Colonic mucosa (tissue), 4 donors: ENCODE results near the gene WDSUB1. TPM values are rescaled to one million over a fixed set of nuclear protein-coding genes. Genes with fewer than 3 reads are reported as not detected.

Source experiments
- DNase-seq: peaks from one replicate; pipeline ENCODE4 v3.0.0-alpha.2; 2020
- H3K27ac ChIP-seq: fragments of 200-600 bp; one replicate; pipeline ENCODE4 v1.8.0; 2021
- H3K27me3 ChIP-seq: fragments of 200-600 bp; one replicate; pipeline ENCODE4 v1.8.0; 2021
- H3K36me3 ChIP-seq: fragments of 200-600 bp; one replicate; pipeline ENCODE4 v1.8.0; 2021
- H3K4me1 ChIP-seq: fragments of 200-600 bp; one replicate; pipeline ENCODE4 v1.8.0; 2021; ENCODE audit warnings: mild to moderate bottlenecking
- H3K4me3 ChIP-seq: fragments of 200-600 bp; one replicate; pipeline ENCODE4 v1.8.0; 2021
- H3K9ac ChIP-seq, 2 donors: one replicate each; pipeline ENCODE4 v1.7.0; 2013; ENCODE audit warnings: control low read depth in 2 of 2, low read depth in 2 of 2, low read length in 2 of 2
- H3K9me3 ChIP-seq: fragments of 200-600 bp; one replicate; pipeline ENCODE4 v1.8.0; 2021
- intact Hi-C: fragments of 100-400 bp; cut with DNase I; formaldehyde crosslinking; loops from one replicate; pipeline ENCODE4 v1.14.1; 2022
- total RNA-seq, 2 donors: library from RNA; stranded (reverse); fragmentation: NEBNext Ultra II Directional in 1 of 2; extraction: Animal tissue kit (Norgen Biotek cat#: 25700) in 1 of 2; gene quantifications; one replicate each; pipeline ENCODE4 v1.2.1, GENCODE V29; 2021
- TF ChIP-seq, protein P1 (sequence below): fragments of 200-600 bp; IDR thresholded peaks from one replicate; pipeline ENCODE4 v1.8.0; 2022; ENCODE audit warnings: antibody characterized with exemption, mild to moderate bottlenecking
- donor health status: healthy.
- donor health status: DM: no; HTN: no; CAD: no.
- donor health status: DM: no; HTN: no; CAD: no.

The WDSUB1 gene
- total RNA-seq, 2 donors from 2014 or later = 7.2 to 7.5 TPM

DNA sequence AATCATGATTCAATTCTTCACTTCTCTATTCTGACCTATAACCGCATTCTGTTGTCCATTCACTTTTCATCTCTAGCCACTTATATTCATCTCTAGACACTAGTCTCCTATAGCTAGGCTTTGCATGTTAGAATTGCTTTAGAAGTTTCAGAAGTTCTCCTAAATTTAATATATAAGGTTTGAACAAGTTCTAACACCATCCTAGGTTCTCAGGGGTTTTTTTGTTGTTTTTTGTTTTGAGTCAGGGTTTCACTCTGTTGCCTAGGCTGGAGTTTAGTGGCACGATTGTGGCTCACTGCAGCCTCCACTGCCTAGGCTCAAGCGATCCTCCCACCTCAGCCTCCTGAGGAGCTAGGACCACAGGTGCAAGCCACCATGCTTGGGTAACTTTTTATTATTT is 19.9 kb downstream of the WDSUB1 start:
- Histone ChIP-seq H3K27ac (no peak overlapping the region), H3K9ac (no peak overlapping the region), H3K9me3 (no peaks in the 10 kb centered on the region), H3K4me1 (no peaks in the 10 kb centered on the region), H3K36me3 (no peaks in the 10 kb centered on the region), H3K4me3 (no peak overlapping the region), H3K27me3 (no peaks in the 10 kb centered on the region)
- DNase-seq = no peak
- intact Hi-C loops = no loop called here
- TF ChIP-seq, protein P1, sequence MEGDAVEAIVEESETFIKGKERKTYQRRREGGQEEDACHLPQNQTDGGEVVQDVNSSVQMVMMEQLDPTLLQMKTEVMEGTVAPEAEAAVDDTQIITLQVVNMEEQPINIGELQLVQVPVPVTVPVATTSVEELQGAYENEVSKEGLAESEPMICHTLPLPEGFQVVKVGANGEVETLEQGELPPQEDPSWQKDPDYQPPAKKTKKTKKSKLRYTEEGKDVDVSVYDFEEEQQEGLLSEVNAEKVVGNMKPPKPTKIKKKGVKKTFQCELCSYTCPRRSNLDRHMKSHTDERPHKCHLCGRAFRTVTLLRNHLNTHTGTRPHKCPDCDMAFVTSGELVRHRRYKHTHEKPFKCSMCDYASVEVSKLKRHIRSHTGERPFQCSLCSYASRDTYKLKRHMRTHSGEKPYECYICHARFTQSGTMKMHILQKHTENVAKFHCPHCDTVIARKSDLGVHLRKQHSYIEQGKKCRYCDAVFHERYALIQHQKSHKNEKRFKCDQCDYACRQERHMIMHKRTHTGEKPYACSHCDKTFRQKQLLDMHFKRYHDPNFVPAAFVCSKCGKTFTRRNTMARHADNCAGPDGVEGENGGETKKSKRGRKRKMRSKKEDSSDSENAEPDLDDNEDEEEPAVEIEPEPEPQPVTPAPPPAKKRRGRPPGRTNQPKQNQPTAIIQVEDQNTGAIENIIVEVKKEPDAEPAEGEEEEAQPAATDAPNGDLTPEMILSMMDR = no peak

GRCh38 chr2:159265171-159265576 is 21.3 kb downstream of the WDSUB1 start:
- Histone ChIP-seq H3K4me1 (no peaks in the 10 kb centered on the region), H3K27me3 (no peaks in the 10 kb centered on the region), H3K27ac (no peak overlapping the region), H3K9ac (no peak overlapping the region), H3K4me3 (no peak overlapping the region), H3K9me3 (no peaks in the 10 kb centered on the region), H3K36me3 (no peaks in the 10 kb centered on the region)
- TF ChIP-seq, protein P1 = no peak
- intact Hi-C loops = no loop called here
- DNase-seq = no peak

DNA sequence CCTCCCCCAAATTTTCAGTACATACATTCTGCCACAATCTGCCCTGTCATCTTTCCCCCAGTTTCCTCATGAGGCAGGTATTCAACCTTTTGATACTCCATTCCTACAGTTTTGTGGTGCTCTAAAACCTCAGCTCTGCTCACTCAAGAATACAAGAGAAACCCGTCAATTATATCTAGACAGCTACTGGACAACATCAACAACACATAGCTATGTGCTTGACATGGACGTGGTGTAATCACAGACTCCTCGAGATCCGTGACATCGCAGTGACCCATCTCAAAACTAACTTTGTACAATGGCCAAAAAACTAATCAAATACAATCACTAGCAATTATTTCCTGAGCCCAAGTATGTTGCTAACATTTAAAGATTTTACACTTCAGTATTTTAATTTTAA is 23.6 kb downstream of the WDSUB1 start:
- no peaks in the 10 kb centered on the region for H3K27me3 ChIP-seq
- H3K4me3 ChIP-seq = no peak overlapping the region
- H3K27ac ChIP-seq = no peak overlapping the region
- H3K9ac ChIP-seq = no peak overlapping the region
- H3K4me1 ChIP-seq = no peaks in the 10 kb centered on the region
- no peaks in the 10 kb centered on the region for H3K9me3 ChIP-seq
- intact Hi-C loops = no loop called here
- H3K36me3 ChIP-seq = no peaks in the 10 kb centered on the region
- no peak for DNase-seq
- TF ChIP-seq, protein P1 = no peak

DNA sequence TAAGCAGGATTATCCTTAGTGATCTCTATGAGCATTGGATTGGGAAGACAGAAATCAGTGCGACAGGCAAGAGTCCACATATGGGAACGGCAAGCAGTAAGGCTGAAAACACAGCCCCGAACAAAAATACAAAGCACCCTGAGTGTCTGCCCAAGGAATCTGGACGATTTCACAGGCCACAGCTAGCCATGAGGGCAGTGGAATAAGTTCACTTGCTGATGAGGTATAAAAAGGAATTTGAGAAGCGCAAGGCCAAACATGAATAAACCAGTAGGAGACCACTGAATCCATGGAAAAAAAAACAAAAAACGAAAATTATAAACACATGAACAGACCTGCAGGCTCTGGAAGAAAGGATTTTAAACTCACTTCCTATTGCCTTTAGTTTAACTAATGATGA is 24.3 kb downstream of the WDSUB1 start:
- Histone ChIP-seq H3K36me3 (no peaks in the 10 kb centered on the region), H3K4me3 (no peak overlapping the region), H3K27me3 (no peaks in the 10 kb centered on the region), H3K4me1 (no peaks in the 10 kb centered on the region), H3K27ac (no peak overlapping the region), H3K9ac (no peak overlapping the region), H3K9me3 (no peaks in the 10 kb centered on the region)
- intact Hi-C loops = no loop called here
- no peak for DNase-seq
- TF ChIP-seq, protein P1 = no peak

DNA sequence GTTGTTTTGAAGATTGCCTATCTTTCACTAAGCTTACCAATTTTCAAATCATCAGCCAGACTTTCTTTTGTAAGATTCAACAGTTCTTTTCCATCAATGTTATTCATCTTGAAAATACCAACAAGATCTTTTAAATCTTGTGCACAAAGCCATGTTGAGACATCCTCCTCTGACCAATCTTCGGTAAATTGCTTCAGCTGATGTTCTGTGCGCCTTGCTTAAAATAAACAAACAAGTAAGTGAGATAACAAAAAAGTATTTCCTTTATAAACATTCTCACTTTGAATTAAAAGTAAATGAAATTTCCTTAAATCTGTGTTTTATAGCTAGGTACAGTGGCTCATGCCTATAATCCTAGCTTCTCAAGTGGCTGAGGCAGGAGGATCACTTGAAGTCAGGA is 30.3 kb downstream of the WDSUB1 start:
- Histone ChIP-seq H3K9ac (no peak overlapping the region), H3K27me3 (no peaks in the 10 kb centered on the region), H3K36me3 (no peaks in the 10 kb centered on the region), H3K27ac (no peak overlapping the region), H3K4me1 (no peaks in the 10 kb centered on the region), H3K4me3 (no peak overlapping the region), H3K9me3 (no peaks in the 10 kb centered on the region)
- TF ChIP-seq, protein P1 = no peak
- no peak for DNase-seq
- intact Hi-C loops = no loop called here

- H3K27ac ChIP-seq = no peak overlapping the region
- DNase-seq = no peak
- TF ChIP-seq, protein P1 = no peak
- no peak overlapping the region for H3K9ac ChIP-seq
- no peaks in the 10 kb centered on the region for H3K36me3 ChIP-seq
- H3K27me3 ChIP-seq = no peaks in the 10 kb centered on the region
- intact Hi-C loops = no loop called here
- H3K4me1 ChIP-seq = no peaks in the 10 kb centered on the region
- H3K9me3 ChIP-seq = no peaks in the 10 kb centered on the region
- no peak overlapping the region for H3K4me3 ChIP-seq
Observed at GRCh38 chr2:159252905-159253304, 33.6 kb downstream of the WDSUB1 start.
